Measurements from ENCODE around the gene CACUL1.
"Not testable (repeated sequence)": the region's sequence is repeated elsewhere in the genome, so short reads cannot be mapped to it uniquely, and the experiment has no call there.

Gene CACUL1

GRCh38 chr10:118783776-118784545 is 29.2 kb upstream of the CACUL1 start:
- peaks cover 11% of the 10 kb centered on the region for H3K27me3 Mint-ChIP-seq (ENCODE audit: low read depth, poor library complexity)
- TF ChIP-seq, protein P1, sequence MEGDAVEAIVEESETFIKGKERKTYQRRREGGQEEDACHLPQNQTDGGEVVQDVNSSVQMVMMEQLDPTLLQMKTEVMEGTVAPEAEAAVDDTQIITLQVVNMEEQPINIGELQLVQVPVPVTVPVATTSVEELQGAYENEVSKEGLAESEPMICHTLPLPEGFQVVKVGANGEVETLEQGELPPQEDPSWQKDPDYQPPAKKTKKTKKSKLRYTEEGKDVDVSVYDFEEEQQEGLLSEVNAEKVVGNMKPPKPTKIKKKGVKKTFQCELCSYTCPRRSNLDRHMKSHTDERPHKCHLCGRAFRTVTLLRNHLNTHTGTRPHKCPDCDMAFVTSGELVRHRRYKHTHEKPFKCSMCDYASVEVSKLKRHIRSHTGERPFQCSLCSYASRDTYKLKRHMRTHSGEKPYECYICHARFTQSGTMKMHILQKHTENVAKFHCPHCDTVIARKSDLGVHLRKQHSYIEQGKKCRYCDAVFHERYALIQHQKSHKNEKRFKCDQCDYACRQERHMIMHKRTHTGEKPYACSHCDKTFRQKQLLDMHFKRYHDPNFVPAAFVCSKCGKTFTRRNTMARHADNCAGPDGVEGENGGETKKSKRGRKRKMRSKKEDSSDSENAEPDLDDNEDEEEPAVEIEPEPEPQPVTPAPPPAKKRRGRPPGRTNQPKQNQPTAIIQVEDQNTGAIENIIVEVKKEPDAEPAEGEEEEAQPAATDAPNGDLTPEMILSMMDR (IDR thresholded peaks at IDR 0.05) = no peak
- no peak overlapping the region for H3K27ac Mint-ChIP-seq
- H3K36me3 Mint-ChIP-seq (ENCODE audit: low read depth) = no peaks in the 10 kb centered on the region
- peaks cover 3% of the 10 kb centered on the region for H3K9me3 Mint-ChIP-seq
- H3K4me1 Mint-ChIP-seq = no peaks in the 10 kb centered on the region
- DNase-seq = no peak
- H3K4me3 Mint-ChIP-seq = no peak overlapping the region

DNA sequence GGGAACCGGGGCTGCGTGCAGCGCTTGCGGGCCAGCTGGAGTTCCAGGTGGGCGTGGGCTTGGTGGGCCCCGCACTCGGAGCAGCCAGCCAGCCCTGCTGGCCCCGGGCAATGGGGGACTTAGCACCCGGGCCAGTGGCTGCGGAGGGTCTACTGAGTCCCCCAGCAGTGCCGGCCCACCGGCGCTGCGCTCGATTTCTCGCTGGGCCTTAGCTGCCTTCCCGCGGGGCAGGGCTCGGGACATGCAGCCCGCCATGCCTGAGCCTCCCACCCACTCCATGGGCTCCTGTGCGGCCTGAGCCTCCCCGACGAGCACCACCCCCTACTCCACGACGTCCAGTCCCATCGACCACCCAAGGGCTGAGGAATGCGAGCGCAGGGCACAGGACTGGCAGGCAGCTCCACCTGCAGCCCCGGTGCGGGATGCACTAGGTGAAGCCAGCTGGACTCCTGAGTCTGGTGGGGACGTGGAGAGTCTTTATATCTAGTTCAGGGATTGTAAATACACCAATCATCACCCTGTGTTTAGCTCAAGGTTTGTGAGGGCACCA is 28.2 kb upstream of the CACUL1 start:
- not testable (repeated sequence) for H3K4me3 Mint-ChIP-seq; DNase-seq; H3K9me3 Mint-ChIP-seq; H3K4me1 Mint-ChIP-seq; H3K27ac Mint-ChIP-seq; H3K36me3 Mint-ChIP-seq (ENCODE audit: low read depth)
- H3K27me3 Mint-ChIP-seq (ENCODE audit: low read depth, poor library complexity) = peaks cover 19% of the 10 kb centered on the region

GRCh38 chr10:118781541-118781940 is 26.8 kb upstream of the CACUL1 start:
- no peak overlapping the region for H3K27ac Mint-ChIP-seq

DNA sequence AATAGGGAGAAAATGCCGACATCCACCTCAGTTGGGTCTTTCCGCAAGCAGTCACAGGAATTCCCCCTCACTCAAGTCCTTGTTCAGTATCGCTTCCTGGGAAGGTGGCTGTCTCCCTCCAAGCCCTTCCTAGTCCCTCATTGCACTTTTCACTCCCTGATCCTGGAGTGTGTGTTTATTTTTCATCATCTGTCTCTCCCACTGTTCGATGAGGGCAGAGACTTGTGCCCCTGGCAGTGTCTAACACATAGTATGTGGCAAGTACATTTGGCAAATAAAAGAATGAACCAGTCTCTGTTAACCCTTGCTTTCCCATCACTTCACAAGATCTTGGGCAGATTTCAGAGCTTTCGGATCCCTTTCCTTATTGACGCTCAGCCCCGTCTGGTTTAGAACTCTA is 24.0 kb upstream of the CACUL1 start:
- H3K4me3 Mint-ChIP-seq = no peak overlapping the region
- H3K27ac Mint-ChIP-seq = peak overlapping the region; percentile 33
- no peak for DNase-seq
- no peaks in the 10 kb centered on the region for H3K4me1 Mint-ChIP-seq
- peaks cover 33% of the 10 kb centered on the region for H3K9me3 Mint-ChIP-seq
- peaks cover 22% of the 10 kb centered on the region for H3K27me3 Mint-ChIP-seq (ENCODE audit: low read depth, poor library complexity)
- TF ChIP-seq, protein P1 (IDR thresholded peaks at IDR 0.05) = no peak
- H3K36me3 Mint-ChIP-seq (ENCODE audit: low read depth) = no peaks in the 10 kb centered on the region

More at GRCh38 chr10:118781541-118781940, 26.8 kb upstream of the CACUL1 start:
- Mint-ChIP-seq H3K36me3 (ENCODE audit: low read depth) (no peaks in the 10 kb centered on the region), H3K27me3 (ENCODE audit: low read depth, poor library complexity) (peaks cover 17% of the 10 kb centered on the region), H3K4me3 (no peak overlapping the region), H3K9me3 (peaks cover 18% of the 10 kb centered on the region), H3K4me1 (no peaks in the 10 kb centered on the region)
- DNase-seq = no peak
- TF ChIP-seq, protein P1 (IDR thresholded peaks at IDR 0.05) = no peak

GRCh38 chr10:118776960-118777359 is 22.2 kb upstream of the CACUL1 start:
- TF ChIP-seq, protein P1 (IDR thresholded peaks at IDR 0.05) = no peak
- Mint-ChIP-seq H3K4me3 (no peak overlapping the region), H3K4me1 (no peaks in the 10 kb centered on the region), H3K27ac (no peak overlapping the region), H3K9me3 (peaks cover 30% of the 10 kb centered on the region), H3K36me3 (ENCODE audit: low read depth) (no peaks in the 10 kb centered on the region), H3K27me3 (ENCODE audit: low read depth, poor library complexity) (peaks cover 32% of the 10 kb centered on the region)
- no peak for DNase-seq

DNA sequence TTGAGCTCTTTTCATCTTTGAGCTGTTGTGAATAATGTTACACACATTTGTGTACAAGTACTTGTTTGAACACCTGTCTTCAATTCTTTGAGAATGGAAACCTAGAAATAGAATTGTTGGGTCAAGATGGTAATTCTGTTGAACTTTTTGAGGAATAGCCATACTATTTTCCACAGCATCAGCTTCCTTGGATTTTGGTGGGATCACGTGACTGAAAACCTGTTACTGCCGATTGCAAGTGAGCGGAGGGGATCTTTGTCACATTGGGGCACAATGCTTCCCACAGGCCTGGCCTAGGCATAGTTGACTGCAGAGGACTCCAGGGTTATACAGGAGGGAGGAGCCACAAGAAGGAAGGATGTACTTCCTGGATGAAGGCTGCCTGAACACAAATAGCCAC is 21.3 kb upstream of the CACUL1 start:
- peaks cover 38% of the 10 kb centered on the region for H3K27me3 Mint-ChIP-seq (ENCODE audit: low read depth, poor library complexity)
- no peak overlapping the region for H3K4me3 Mint-ChIP-seq
- H3K9me3 Mint-ChIP-seq = peaks cover 30% of the 10 kb centered on the region
- no peak for DNase-seq
- no peak overlapping the region for H3K27ac Mint-ChIP-seq
- TF ChIP-seq, protein P1 (IDR thresholded peaks at IDR 0.05) = no peak
- no peaks in the 10 kb centered on the region for H3K36me3 Mint-ChIP-seq (ENCODE audit: low read depth)
- no peaks in the 10 kb centered on the region for H3K4me1 Mint-ChIP-seq

Measured in nephron progenitor cell (in vitro differentiated cells).